ENCODE data around the gene GAB3.

DNA sequence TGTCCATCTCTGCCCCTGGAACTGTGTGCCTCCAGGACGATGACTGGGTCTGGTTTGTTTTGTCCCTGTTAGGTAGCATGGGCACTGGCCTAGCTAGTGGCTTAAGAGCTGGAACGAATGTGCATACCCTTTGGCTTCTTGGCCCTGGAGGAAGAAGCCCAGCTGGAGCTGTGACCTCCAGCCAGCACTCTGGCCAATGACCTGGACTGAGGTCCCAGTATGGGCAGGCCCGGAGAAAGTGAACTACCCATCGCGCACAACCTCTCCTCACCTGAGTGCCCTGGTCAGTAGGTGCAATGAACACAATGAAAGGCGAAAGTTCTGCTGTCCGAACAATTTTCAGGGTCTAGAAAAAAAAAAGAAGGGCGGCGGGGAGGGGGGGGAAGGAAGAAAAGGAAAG is 30.1 kb upstream of the GAB3 start:
- TF ChIP-seq CTCF (conservative IDR thresholded peaks at IDR 0.05 in 1 of 2, IDR thresholded peaks at IDR 0.05 in 1 of 2; ENCODE audit: low read depth in 1 of 2, low read length in 2 of 2) (no peak), EZH2 (IDR thresholded peaks at IDR 0.05; ENCODE audit: low read length, missing control alignments) (no peak)

All from fibroblast of lung (primary cell).